Left lung (tissue), 10 donors: ENCODE measurements around the gene PSMB3. TPM values are rescaled to one million over a fixed set of nuclear protein-coding genes. Genes with fewer than 3 reads are reported as not detected.
A peak's percentile ranks its signal among the peaks of the same experiment; 100 is the strongest.

Source experiments
- ATAC-seq: fragments of 200-7000 bp; cut with Tn5 transposase; one replicate; pipeline ENCODE4 v1.9.1; 2020; ENCODE audit warnings: moderate library complexity
- DNase-seq, 4 donors: peaks; one replicate each; pipeline ENCODE4 v3.0.0-alpha.2; 2013 to 2020
- H3K27ac ChIP-seq, 2 donors: fragments of 200-600 bp; sonication (generic) in 1 of 2; one replicate each; pipeline versions ENCODE4 v1.5.0 to v1.8.0; 2020 to 2021
- H3K27me3 ChIP-seq, 2 donors: fragments of 200-600 bp; sonication (generic) in 1 of 2; one replicate each; pipeline versions ENCODE4 v1.5.0 to v1.8.0; 2020 to 2021
- H3K36me3 ChIP-seq, 2 donors: fragments of 200-600 bp; sonication (generic) in 1 of 2; one replicate each; pipeline versions ENCODE4 v1.5.0 to v1.8.0; 2020 to 2021
- H3K4me1 ChIP-seq, 2 donors: fragments of 200-600 bp; one replicate each; pipeline ENCODE4 v1.8.0; 2021
- H3K4me3 ChIP-seq, 2 donors: fragments of 200-600 bp; sonication (generic) in 1 of 2; one replicate each; pipeline versions ENCODE4 v1.5.0 to v1.8.0; 2020 to 2021; ENCODE audit warnings: mild to moderate bottlenecking in 1 of 2
- H3K9me3 ChIP-seq, 2 donors: fragments of 200-600 bp; sonication (generic) in 1 of 2; one replicate each; pipeline versions ENCODE4 v1.5.0 to v1.8.0; 2020 to 2021
- CTCF ChIP-seq, 2 donors: fragments of 200-600 bp; sonication (generic) in 1 of 2; IDR thresholded peaks; one replicate each; pipeline versions ENCODE4 v1.5.0 to v1.8.0; 2021; ENCODE audit warnings: antibody characterized with exemption in 2 of 2
- intact Hi-C, 2 donors: fragments of 100-400 bp; cut with DNase I; formaldehyde crosslinking; loops; one replicate each; pipeline versions ENCODE4 v1.11.2 to v1.14.2; 2022
- polyA plus RNA-seq, 6 donors: library from polyadenylated mRNA; unstranded; fragments of 120-200 nt; gene quantifications; one replicate each; pipeline ENCODE4 v1.2.1, GENCODE V29; 2013; ENCODE audit not compliant: insufficient read length in 6 of 6
- total RNA-seq, 2 donors: library from RNA; stranded (reverse); fragmentation: NEBNext Ultra II Directional; extraction: Animal tissue kit (Norgen Biotek cat#: 25700); gene quantifications; one replicate each; pipeline ENCODE4 v1.2.1, GENCODE V29; 2021
- donor health status: DM: no; HTN: yes; CAD: no.
- donor health status: DM: no; HTN: no; CAD: no.

PSMB3 gene
- total and polyA plus RNA-seq, 8 donors = 84.9 to 191 (median 90.7) TPM

GRCh38 chr17:38750312-38751121, 2.0 kb upstream of the PSMB3 start:
- Histone ChIP-seq H3K27me3 (peaks cover 0 to 60% of the 10 kb centered on the region in 2 donors), H3K4me3 (peak overlapping the region; percentile 91 to 97), H3K36me3 (peaks cover 0 to 18% of the 10 kb centered on the region in 2 donors), H3K9me3 (no peaks in the 10 kb centered on the region), H3K4me1 (peaks cover 19 to 78% of the 10 kb centered on the region in 2 donors), H3K27ac (peak overlapping the region; percentile 88 to 90)
- ATAC-seq (no peak), DNase-seq (peak in 1 of 4 donors; percentile 39)
- intact Hi-C loops = no loop called here
- TF ChIP-seq CTCF (IDR thresholded peaks at IDR 0.05) = no peak

GRCh38 chr17:38751144-38751807, 1.3 kb upstream of the PSMB3 start:
- DNase-seq (no peak), ATAC-seq (no peak)
- TF ChIP-seq CTCF (IDR thresholded peaks at IDR 0.05) = no peak
- Histone ChIP-seq H3K4me1 (peaks cover 18 to 71% of the 10 kb centered on the region in 2 donors), H3K9me3 (no peaks in the 10 kb centered on the region), H3K36me3 (peaks cover 0 to 25% of the 10 kb centered on the region in 2 donors), H3K4me3 (peak overlapping the region; percentile 91 to 97), H3K27ac (peak overlapping the region; percentile 88 to 90), H3K27me3 (peaks cover 0 to 54% of the 10 kb centered on the region in 2 donors)
- intact Hi-C loops = no loop called here

DNA sequence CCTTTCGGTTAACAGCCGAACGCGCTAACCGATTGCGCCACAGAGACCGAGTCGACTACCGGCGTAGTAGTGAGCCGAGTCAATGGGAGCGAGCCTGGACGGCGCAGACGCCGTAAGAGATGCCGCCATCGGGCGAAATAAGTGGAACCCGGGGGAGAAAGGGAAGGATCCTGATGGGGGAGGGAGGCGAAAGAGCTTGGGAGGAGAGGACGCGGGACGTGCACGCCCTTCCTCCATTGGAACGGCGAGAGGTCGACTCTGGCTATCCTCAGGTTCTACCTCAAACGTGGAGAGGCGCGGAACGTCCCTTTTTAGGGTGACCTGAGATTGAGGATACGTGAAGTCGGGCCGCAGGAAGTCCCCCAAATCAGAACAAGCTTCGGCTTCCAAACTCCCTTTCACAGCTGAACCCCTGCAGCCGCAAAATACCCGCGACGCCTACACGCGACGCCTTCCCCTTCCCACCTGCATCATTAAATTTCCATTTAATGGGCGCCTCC, 683 bp upstream of the PSMB3 start:
- no peak for TF ChIP-seq CTCF (IDR thresholded peaks at IDR 0.05)
- H3K27me3 ChIP-seq = peaks cover 0 to 48% of the 10 kb centered on the region in 2 donors
- DNase-seq (peak; percentile 82 to 92 (median 88)), ATAC-seq (peak; percentile 53)
- H3K9me3 ChIP-seq = no peaks in the 10 kb centered on the region
- peaks cover 0 to 31% of the 10 kb centered on the region in 2 donors for H3K36me3 ChIP-seq
- intact Hi-C loops = no loop called here
- H3K4me1 ChIP-seq = peaks cover 12 to 65% of the 10 kb centered on the region in 2 donors
- peak overlapping the region; percentile 91 to 97 for H3K4me3 ChIP-seq
- H3K27ac ChIP-seq = peak overlapping the region; percentile 88 to 90

GRCh38 chr17:38753071-38753506, 548 bp downstream of the PSMB3 start:
- ATAC-seq = no peak
- no peak for TF ChIP-seq CTCF (IDR thresholded peaks at IDR 0.05)
- Histone ChIP-seq H3K4me1 (peaks cover 10 to 54% of the 10 kb centered on the region in 2 donors), H3K4me3 (peak overlapping the region; percentile 91 to 97), H3K27me3 (peaks cover 0 to 36% of the 10 kb centered on the region in 2 donors), H3K27ac (peak overlapping the region; percentile 76 to 90), H3K9me3 (no peaks in the 10 kb centered on the region), H3K36me3 (peaks cover 0 to 43% of the 10 kb centered on the region in 2 donors)
- intact Hi-C loops = no loop called here
- DNase-seq = peak in 1 of 4 donors; percentile 80

GRCh38 chr17:38761612-38762011, 9.1 kb downstream of the PSMB3 start:
- intact Hi-C loops = no loop called here
- Histone ChIP-seq H3K27me3 (no peaks in the 10 kb centered on the region), H3K36me3 (peaks cover 0 to 100% of the 10 kb centered on the region in 2 donors), H3K27ac (no peak overlapping the region), H3K4me1 (peaks cover 0 to 3% of the 10 kb centered on the region in 2 donors), H3K4me3 (no peak overlapping the region), H3K9me3 (no peaks in the 10 kb centered on the region)
- ATAC-seq (no peak), DNase-seq (no peak)
- no peak for TF ChIP-seq CTCF (IDR thresholded peaks at IDR 0.05)
